GM21825 (cell line): ENCODE data around the gene RNU6-9.

ENCODE experiments used
- ATAC-seq: cut with Tn5 transposase; IDR thresholded peaks from one replicate; pipeline ENCODE4 v1.9.1; 2021; ENCODE audit warnings: mild to moderate bottlenecking, moderate library complexity; ENCODE audit not compliant: unreplicated experiment

The RNU6-9 gene

GRCh38 chr19:931860-932647 is 38.8 kb downstream of the RNU6-9 start:
- ATAC-seq: no peak

GRCh38 chr19:932648-933552 is 39.6 kb downstream of the RNU6-9 start:
- no peak for ATAC-seq

- ATAC-seq: no peak
Observed at GRCh38 chr19:933553-933882, 40.2 kb downstream of the RNU6-9 start.

GRCh38 chr19:934197-934840 is 41.0 kb downstream of the RNU6-9 start:
- no peak for ATAC-seq

- ATAC-seq: no peak
Observed at GRCh38 chr19:934865-935479, 41.7 kb downstream of the RNU6-9 start.

- no peak for ATAC-seq
Observed at GRCh38 chr19:936175-936546, 42.9 kb downstream of the RNU6-9 start.

GRCh38 chr19:937259-937694 is 44.0 kb downstream of the RNU6-9 start:
- ATAC-seq: no peak

GRCh38 chr19:938233-938923 is 45.1 kb downstream of the RNU6-9 start:
- ATAC-seq: no peak

- no peak for ATAC-seq
Observed at GRCh38 chr19:939439-939838, 46.2 kb downstream of the RNU6-9 start.

- ATAC-seq: no peak
Observed at GRCh38 chr19:939922-940321, 46.6 kb downstream of the RNU6-9 start.

GRCh38 chr19:940591-941291 is 47.5 kb downstream of the RNU6-9 start:
- peak; percentile 28 for ATAC-seq

- ATAC-seq: peak; percentile 1
Observed at GRCh38 chr19:941292-942132, 48.2 kb downstream of the RNU6-9 start.

- no peak for ATAC-seq
Observed at GRCh38 chr19:942133-942645, 48.9 kb downstream of the RNU6-9 start.
